ENCODE data around the gene TFEB.

DNA sequence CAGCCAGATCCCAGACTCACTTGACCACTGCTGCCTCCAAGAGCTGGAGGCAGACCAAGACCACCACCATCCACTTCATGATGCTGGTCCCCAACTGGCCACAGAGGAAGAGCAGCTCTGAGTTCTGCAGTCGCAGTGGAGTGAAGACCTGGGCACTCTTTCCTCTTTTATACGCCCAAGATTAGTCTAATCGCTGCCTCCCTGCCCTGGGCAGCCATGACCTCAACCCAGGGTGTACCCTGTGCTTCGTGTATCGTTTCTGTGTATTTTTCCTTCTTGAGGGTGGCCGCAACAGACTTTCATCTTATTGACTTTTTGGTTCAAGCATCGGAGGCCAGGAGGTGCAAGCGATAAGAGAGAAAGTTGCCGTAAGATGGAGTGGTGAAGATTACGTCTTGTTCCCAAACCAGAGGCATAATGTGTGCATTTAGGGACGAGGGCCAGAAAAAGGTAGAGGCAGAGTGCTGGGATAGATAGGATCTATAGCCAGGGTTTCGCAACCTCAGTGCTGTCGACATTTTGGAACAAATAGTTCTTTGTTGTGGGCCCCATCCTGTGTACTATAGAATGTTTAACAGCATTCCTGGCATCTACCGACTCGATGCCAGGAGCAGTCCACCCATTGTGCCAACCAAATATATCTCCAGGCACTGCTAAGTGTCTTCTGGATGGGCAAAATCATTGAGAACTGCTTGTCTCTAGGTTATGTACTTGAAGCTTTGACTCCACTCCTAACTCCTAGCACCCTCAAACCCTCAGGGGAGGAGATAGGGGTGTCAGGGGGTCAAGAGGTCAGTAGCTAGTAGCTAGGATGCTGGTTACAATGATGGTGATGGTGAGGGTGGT, 12.1 kb upstream of the TFEB start, which contains the start of gene PGC:
- TF ChIP-seq, protein P1, sequence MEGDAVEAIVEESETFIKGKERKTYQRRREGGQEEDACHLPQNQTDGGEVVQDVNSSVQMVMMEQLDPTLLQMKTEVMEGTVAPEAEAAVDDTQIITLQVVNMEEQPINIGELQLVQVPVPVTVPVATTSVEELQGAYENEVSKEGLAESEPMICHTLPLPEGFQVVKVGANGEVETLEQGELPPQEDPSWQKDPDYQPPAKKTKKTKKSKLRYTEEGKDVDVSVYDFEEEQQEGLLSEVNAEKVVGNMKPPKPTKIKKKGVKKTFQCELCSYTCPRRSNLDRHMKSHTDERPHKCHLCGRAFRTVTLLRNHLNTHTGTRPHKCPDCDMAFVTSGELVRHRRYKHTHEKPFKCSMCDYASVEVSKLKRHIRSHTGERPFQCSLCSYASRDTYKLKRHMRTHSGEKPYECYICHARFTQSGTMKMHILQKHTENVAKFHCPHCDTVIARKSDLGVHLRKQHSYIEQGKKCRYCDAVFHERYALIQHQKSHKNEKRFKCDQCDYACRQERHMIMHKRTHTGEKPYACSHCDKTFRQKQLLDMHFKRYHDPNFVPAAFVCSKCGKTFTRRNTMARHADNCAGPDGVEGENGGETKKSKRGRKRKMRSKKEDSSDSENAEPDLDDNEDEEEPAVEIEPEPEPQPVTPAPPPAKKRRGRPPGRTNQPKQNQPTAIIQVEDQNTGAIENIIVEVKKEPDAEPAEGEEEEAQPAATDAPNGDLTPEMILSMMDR (IDR thresholded peaks at IDR 0.05): no peak
- TF ChIP-seq POLR2A (IDR thresholded peaks at IDR 0.05; ENCODE audit: low read depth): no peak

Measured in esophagus muscularis mucosa (tissue), 3 donors.